NB4 (cell line): ENCODE data around the gene MINDY3.

Source experiments
- POLR2A ChIP-seq: IDR thresholded peaks from 2 replicates; pipeline ENCODE4 v1.6.1; 2011; ENCODE audit warnings: mild to moderate bottlenecking; ENCODE audit not compliant: insufficient read length; ENCODE audit errors: extremely low read depth
- TF ChIP-seq, protein P1 (sequence below): IDR thresholded peaks from one replicate; pipeline ENCODE4 v1.5.1; 2012; ENCODE audit warnings: low read depth, low read length
- TF ChIP-seq, protein P2 (sequence below): IDR thresholded peaks from 2 replicates; pipeline ENCODE4 v1.6.1; 2011; ENCODE audit warnings: low read depth, low read length

DNA sequence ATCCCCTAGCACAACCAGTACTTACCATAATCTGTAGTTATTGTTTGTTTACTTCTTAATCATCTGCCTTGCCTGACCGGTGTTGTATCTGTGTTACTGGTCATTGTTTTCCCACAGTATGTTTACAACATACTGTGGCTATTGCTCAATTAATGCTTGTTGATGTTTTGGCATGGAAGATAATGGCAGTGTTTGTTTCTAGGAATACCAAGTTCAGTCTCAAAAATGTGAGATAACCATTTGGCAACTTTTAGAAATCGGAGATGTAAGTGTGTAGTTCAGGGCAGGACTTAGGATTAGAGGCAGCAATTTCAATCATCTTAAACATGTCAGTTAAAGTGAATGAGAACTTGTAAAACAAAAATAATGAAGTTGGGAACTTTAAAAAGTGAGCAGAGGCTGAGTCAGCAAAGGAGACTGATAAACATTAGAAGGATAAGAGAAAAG is 8.2 kb downstream of the MINDY3 start:
- TF ChIP-seq, protein P1, sequence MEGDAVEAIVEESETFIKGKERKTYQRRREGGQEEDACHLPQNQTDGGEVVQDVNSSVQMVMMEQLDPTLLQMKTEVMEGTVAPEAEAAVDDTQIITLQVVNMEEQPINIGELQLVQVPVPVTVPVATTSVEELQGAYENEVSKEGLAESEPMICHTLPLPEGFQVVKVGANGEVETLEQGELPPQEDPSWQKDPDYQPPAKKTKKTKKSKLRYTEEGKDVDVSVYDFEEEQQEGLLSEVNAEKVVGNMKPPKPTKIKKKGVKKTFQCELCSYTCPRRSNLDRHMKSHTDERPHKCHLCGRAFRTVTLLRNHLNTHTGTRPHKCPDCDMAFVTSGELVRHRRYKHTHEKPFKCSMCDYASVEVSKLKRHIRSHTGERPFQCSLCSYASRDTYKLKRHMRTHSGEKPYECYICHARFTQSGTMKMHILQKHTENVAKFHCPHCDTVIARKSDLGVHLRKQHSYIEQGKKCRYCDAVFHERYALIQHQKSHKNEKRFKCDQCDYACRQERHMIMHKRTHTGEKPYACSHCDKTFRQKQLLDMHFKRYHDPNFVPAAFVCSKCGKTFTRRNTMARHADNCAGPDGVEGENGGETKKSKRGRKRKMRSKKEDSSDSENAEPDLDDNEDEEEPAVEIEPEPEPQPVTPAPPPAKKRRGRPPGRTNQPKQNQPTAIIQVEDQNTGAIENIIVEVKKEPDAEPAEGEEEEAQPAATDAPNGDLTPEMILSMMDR = no peak
- TF ChIP-seq POLR2A = no peak
- TF ChIP-seq, protein P2, sequence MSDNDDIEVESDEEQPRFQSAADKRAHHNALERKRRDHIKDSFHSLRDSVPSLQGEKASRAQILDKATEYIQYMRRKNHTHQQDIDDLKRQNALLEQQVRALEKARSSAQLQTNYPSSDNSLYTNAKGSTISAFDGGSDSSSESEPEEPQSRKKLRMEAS = no peak
